ENCODE data around the gene SNX13. TPM values are rescaled to one million over a fixed set of nuclear protein-coding genes. Genes with fewer than 3 reads are reported as not detected.

SNX13 gene
- total RNA-seq, 1 experiment from 2014 or later = 29.0 TPM

DNA sequence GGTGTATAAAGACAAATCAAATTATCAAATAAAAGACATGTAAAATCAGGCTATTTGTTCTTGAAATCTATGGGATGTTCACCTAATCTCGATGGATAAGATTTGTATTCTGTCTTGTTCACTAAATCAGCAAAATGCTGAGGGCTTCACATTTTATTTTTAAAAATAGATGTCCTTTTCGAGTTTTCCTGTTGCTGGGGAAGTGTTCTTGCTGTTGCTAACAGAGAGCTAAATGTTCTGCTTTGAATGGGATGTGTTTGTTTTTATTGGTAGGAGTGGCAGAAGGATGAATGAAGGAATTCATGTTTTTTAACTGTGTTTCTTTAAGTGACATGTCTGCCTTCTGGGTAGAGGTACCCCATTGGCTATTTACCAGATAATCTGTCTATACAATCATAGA, 7.3 kb upstream of the SNX13 start:
- Histone ChIP-seq H2BK15ac (ENCODE audit: low read depth, low read length) (no peak overlapping the region), H4K20me1 (ENCODE audit: control insufficient read depth, insufficient read depth, insufficient read length) (no peaks in the 10 kb centered on the region), H3K23ac (ENCODE audit: insufficient read length, low read depth, low read length) (no peak overlapping the region), H2BK5ac (ENCODE audit: insufficient read length, low read length) (no peak overlapping the region), H3K56ac (ENCODE audit: insufficient read length, low read depth, low read length) (no peak overlapping the region), H3K4me1 (ENCODE audit: insufficient read depth, low read length) (no peaks in the 10 kb centered on the region), H2BK12ac (ENCODE audit: insufficient read length, low read depth, low read length) (no peak overlapping the region), H3K9me3 (ENCODE audit: control insufficient read depth, low read depth, low read length) (no peaks in the 10 kb centered on the region), H3K4me2 (ENCODE audit: insufficient read depth, insufficient read length, low read length) (no peak overlapping the region), H4K5ac (ENCODE audit: insufficient read length, low read depth, low read length) (no peak overlapping the region), H3K79me1 (ENCODE audit: insufficient read depth, low read depth, low read length, poor library complexity, severe bottlenecking) (no peaks in the 10 kb centered on the region), H3K27ac (ENCODE audit: insufficient read length, low read depth, low read length) (no peak overlapping the region), H2BK120ac (ENCODE audit: low read depth, low read length, poor library complexity, severe bottlenecking) (no peak overlapping the region), H3K14ac (ENCODE audit: insufficient read depth, low read length) (no peak overlapping the region), H3K4ac (ENCODE audit: low read depth, low read length) (no peak overlapping the region), H2BK20ac (ENCODE audit: low read depth, low read length, poor library complexity, severe bottlenecking) (no peak overlapping the region), H3K27me3 (ENCODE audit: insufficient read depth, low read length) (no peaks in the 10 kb centered on the region), H4K91ac (ENCODE audit: insufficient read length, low read depth, low read length) (no peak overlapping the region), H2AFZ (ENCODE audit: low read length) (no peak overlapping the region), H3T11ph (ENCODE audit: low read length) (no peak overlapping the region), H2AK5ac (ENCODE audit: insufficient read length, low read length) (no peak overlapping the region), H4K8ac (replicated peaks; ENCODE audit: insufficient read length, low read depth, low read length) (no peak overlapping the region), H3K18ac (ENCODE audit: insufficient read length, low read depth, low read length) (no peak overlapping the region), H3K79me2 (ENCODE audit: insufficient read depth, low read length) (no peaks in the 10 kb centered on the region), H3K9ac (ENCODE audit: extremely low read depth, insufficient read length, low read length) (no peak overlapping the region), H3K23me2 (ENCODE audit: insufficient read length, low read depth, low read length, poor library complexity, severe bottlenecking) (no peaks in the 10 kb centered on the region)
- H3K4me3 Mint-ChIP-seq = no peak overlapping the region
- WGBS (ENCODE audit: extremely low coverage, insufficient read length, low lambda C conversion rate) = no CpG with 5 or more reads among the region's 2 CpGs
- TF ChIP-seq CTCF (conservative IDR thresholded peaks at IDR 0.05) = no peak
- no peaks in the 10 kb centered on the region for H3K9me3 Mint-ChIP-seq
- H3K27me3 Mint-ChIP-seq (ENCODE audit: low read depth) = peaks cover 1% of the 10 kb centered on the region; the same call in 1 of the 2 replicates
- no peaks in the 10 kb centered on the region for H3K36me3 Mint-ChIP-seq (ENCODE audit: insufficient read depth in 1 of 3, low read depth in 3 of 3)
- DNase-seq = no peak
- no peaks in the 10 kb centered on the region for H3K4me1 Mint-ChIP-seq
- H3K27ac Mint-ChIP-seq = no peak overlapping the region
